T follicular helper cell (primary cell): ENCODE results near the gene SVIL.
"Not testable (repeated sequence)": the region's sequence is repeated elsewhere in the genome, so short reads cannot be mapped to it uniquely, and the experiment has no call there.

Experiments used
- DNase-seq: peaks from one replicate; pipeline ENCODE4 v3.0.0-alpha.2; 2020; ENCODE audit warnings: low read depth

Gene SVIL

GRCh38 chr10:29539412-29539811, 95.4 kb downstream of the SVIL start:
- DNase-seq, result no peak

- DNase-seq, result no peak
These were observed 97.0 kb downstream of the SVIL start for GRCh38 chr10:29537799-29538198.

- not testable (repeated sequence) for DNase-seq
These were observed 98.1 kb downstream of the SVIL start for GRCh38 chr10:29536691-29537090.

GRCh38 chr10:29535778-29536453, 98.9 kb downstream of the SVIL start:
- no peak for DNase-seq

GRCh38 chr10:29535012-29535777, 99.6 kb downstream of the SVIL start:
- no peak for DNase-seq

- DNase-seq, result no peak
These were observed 100.2 kb downstream of the SVIL start for GRCh38 chr10:29534590-29534989.

GRCh38 chr10:29533696-29534285, 101.0 kb downstream of the SVIL start:
- DNase-seq, result no peak

- DNase-seq, result no peak
These were observed 101.7 kb downstream of the SVIL start for GRCh38 chr10:29533046-29533445.

- no peak for DNase-seq
These were observed 102.4 kb downstream of the SVIL start for GRCh38 chr10:29532256-29532878.

GRCh38 chr10:29530112-29530976, 104.4 kb downstream of the SVIL start:
- DNase-seq, result no peak

- no peak for DNase-seq
These were observed 105.6 kb downstream of the SVIL start for GRCh38 chr10:29529146-29529545.

GRCh38 chr10:29525762-29526161, 109.0 kb downstream of the SVIL start:
- DNase-seq, result no peak

GRCh38 chr10:29524720-29525119, 110.1 kb downstream of the SVIL start:
- no peak for DNase-seq

GRCh38 chr10:29524294-29524693, 110.5 kb downstream of the SVIL start:
- DNase-seq, result no peak

- DNase-seq, result no peak
These were observed 111.9 kb downstream of the SVIL start for GRCh38 chr10:29522918-29523317.

- no peak for DNase-seq
These were observed 112.5 kb downstream of the SVIL start for GRCh38 chr10:29522061-29522855.

- no peak for DNase-seq
These were observed 115.1 kb downstream of the SVIL start for GRCh38 chr10:29519659-29520058.

- no peak for DNase-seq
These were observed 117.3 kb downstream of the SVIL start for GRCh38 chr10:29517352-29517923.

GRCh38 chr10:29516309-29516932, 118.3 kb downstream of the SVIL start:
- DNase-seq, result not testable (repeated sequence)

- not testable (repeated sequence) for DNase-seq
These were observed 118.9 kb downstream of the SVIL start for GRCh38 chr10:29515879-29516278.
